Endothelial cell of umbilical vein (primary cell): ENCODE results near the gene SSTR5.

ENCODE experiments used
- CTCF ChIP-seq, 2 donors: IDR thresholded peaks; 1 replicate in 1 of 2; 2 replicates in 1 of 2; pipeline ENCODE4 v1.5.1; 2011; ENCODE audit warnings: low read length in 2 of 2, mild to moderate bottlenecking in 2 of 2, moderate library complexity in 2 of 2, control low read depth in 1 of 2, inconsistent platforms in 1 of 2, low read depth in 1 of 2; ENCODE audit not compliant: insufficient read depth in 1 of 2; ENCODE audit errors: extremely low read depth in 1 of 2
- EZH2 ChIP-seq: IDR thresholded peaks from 2 replicates; pipeline ENCODE4 v1.6.1; 2012; ENCODE audit warnings: borderline replicate concordance, low read depth, mild to moderate bottlenecking, moderate library complexity, low read length, inconsistent platforms; ENCODE audit not compliant: severe bottlenecking
- FOS ChIP-seq: IDR thresholded peaks from 2 replicates; pipeline ENCODE4 v1.6.1; 2011; ENCODE audit warnings: mild to moderate bottlenecking, low read length, moderate library complexity, borderline replicate concordance; ENCODE audit not compliant: insufficient read depth
- GATA2 ChIP-seq: IDR thresholded peaks from 2 replicates; pipeline ENCODE4 v1.7.0; 2011; ENCODE audit warnings: low read depth, mild to moderate bottlenecking, moderate library complexity, mixed read lengths, low read length; ENCODE audit not compliant: insufficient read length, insufficient read depth
- JUN ChIP-seq: IDR thresholded peaks from 2 replicates; pipeline ENCODE4 v1.6.1; 2011; ENCODE audit warnings: borderline replicate concordance, low read depth; ENCODE audit not compliant: insufficient read length, insufficient read depth
- MAX ChIP-seq: IDR thresholded peaks from 2 replicates; pipeline ENCODE4 v1.6.1; 2011; ENCODE audit not compliant: insufficient read depth, insufficient read length
- MYC ChIP-seq: IDR thresholded peaks from one replicate; pipeline ENCODE4 v1.6.1; 2011; ENCODE audit warnings: mild to moderate bottlenecking, low read depth, low read length
- POLR2A ChIP-seq: IDR thresholded peaks from 2 replicates; pipeline ENCODE4 v1.6.1; 2012; ENCODE audit warnings: low read depth, mild to moderate bottlenecking, control low read depth, low read length
- POLR2AphosphoS5 ChIP-seq: IDR thresholded peaks from 2 replicates; pipeline ENCODE4 v1.6.1; 2012; ENCODE audit warnings: low read depth, mild to moderate bottlenecking, control low read depth, low read length, moderate library complexity; ENCODE audit not compliant: insufficient read depth

- TF ChIP-seq EZH2 (no peak), POLR2A (no peak), MAX (no peak), CTCF (IDR thresholded peaks at IDR 0.05; ENCODE audit: extremely low read depth in 1 of 2, insufficient read depth in 1 of 2, low read depth in 1 of 2, low read length in 2 of 2) (no peak), POLR2AphosphoS5 (no peak), FOS (no peak), MYC (no peak), JUN (no peak), GATA2 (no peak)
Measured at GRCh38 chr16:1108299-1109252, 36.0 kb downstream of the SSTR5 start.
